ENCODE data around the gene LRCH1.

- TF ChIP-seq FOS (IDR thresholded peaks at IDR 0.05; ENCODE audit: low read depth, low read length) (no peak), RFX5 (IDR thresholded peaks at IDR 0.05; ENCODE audit: low read depth, low read length) (no peak), RAD21 (IDR thresholded peaks at IDR 0.05; ENCODE audit: low read length) (no peak), POLR2A (IDR thresholded peaks at IDR 0.05; ENCODE audit: low read depth, low read length) (no peak)
- TF ChIP-seq, protein P1, sequence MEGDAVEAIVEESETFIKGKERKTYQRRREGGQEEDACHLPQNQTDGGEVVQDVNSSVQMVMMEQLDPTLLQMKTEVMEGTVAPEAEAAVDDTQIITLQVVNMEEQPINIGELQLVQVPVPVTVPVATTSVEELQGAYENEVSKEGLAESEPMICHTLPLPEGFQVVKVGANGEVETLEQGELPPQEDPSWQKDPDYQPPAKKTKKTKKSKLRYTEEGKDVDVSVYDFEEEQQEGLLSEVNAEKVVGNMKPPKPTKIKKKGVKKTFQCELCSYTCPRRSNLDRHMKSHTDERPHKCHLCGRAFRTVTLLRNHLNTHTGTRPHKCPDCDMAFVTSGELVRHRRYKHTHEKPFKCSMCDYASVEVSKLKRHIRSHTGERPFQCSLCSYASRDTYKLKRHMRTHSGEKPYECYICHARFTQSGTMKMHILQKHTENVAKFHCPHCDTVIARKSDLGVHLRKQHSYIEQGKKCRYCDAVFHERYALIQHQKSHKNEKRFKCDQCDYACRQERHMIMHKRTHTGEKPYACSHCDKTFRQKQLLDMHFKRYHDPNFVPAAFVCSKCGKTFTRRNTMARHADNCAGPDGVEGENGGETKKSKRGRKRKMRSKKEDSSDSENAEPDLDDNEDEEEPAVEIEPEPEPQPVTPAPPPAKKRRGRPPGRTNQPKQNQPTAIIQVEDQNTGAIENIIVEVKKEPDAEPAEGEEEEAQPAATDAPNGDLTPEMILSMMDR (conservative IDR thresholded peaks at IDR 0.05; ENCODE audit: low read depth, low read length) = no peak
Observed at GRCh38 chr13:46617885-46618284, 64.9 kb downstream of the LRCH1 start.
